LNCaP clone FGC (cell line): ENCODE data around the gene ZC3H10.

ENCODE experiments used
- DNase-seq: peaks from one replicate; pipeline ENCODE4 v3.0.0-alpha.2; 2011; ENCODE audit warnings: low read depth
- H3K4me3 ChIP-seq: 2 replicates; pipeline ENCODE4 v1.5.1; 2011; ENCODE audit warnings: mild to moderate bottlenecking, low read depth, low read length, control low read depth
- CTCF ChIP-seq: IDR thresholded peaks from 2 replicates; pipeline ENCODE4 v1.5.1; 2012; ENCODE audit warnings: mild to moderate bottlenecking; ENCODE audit not compliant: control insufficient read depth, insufficient read depth; ENCODE audit errors: extremely low read depth

The ZC3H10 gene

GRCh38 chr12:56086096-56086495, 32.0 kb upstream of the ZC3H10 start:
- no peak for TF ChIP-seq CTCF
- peak; percentile 95 for DNase-seq
- peak overlapping the region; percentile 29 for H3K4me3 ChIP-seq

- no peak for DNase-seq
- peak overlapping the region; percentile 29 for H3K4me3 ChIP-seq
- no peak for TF ChIP-seq CTCF
Observed at GRCh38 chr12:56086608-56087007, 31.5 kb upstream of the ZC3H10 start.

- no peak for TF ChIP-seq CTCF
- peak; percentile 67 for DNase-seq
- no peak overlapping the region for H3K4me3 ChIP-seq
Observed at GRCh38 chr12:56087220-56087619, 30.8 kb upstream of the ZC3H10 start.

GRCh38 chr12:56097738-56098137, 20.3 kb upstream of the ZC3H10 start:
- no peak for TF ChIP-seq CTCF
- DNase-seq: no peak
- no peak overlapping the region for H3K4me3 ChIP-seq

GRCh38 chr12:56098592-56098991, 19.5 kb upstream of the ZC3H10 start:
- no peak overlapping the region for H3K4me3 ChIP-seq
- no peak for TF ChIP-seq CTCF

GRCh38 chr12:56099787-56100186, 18.3 kb upstream of the ZC3H10 start:
- no peak for TF ChIP-seq CTCF
- no peak for DNase-seq
- no peak overlapping the region for H3K4me3 ChIP-seq

More at GRCh38 chr12:56098592-56098991, 19.5 kb upstream of the ZC3H10 start:
- no peak for DNase-seq

GRCh38 chr12:56101045-56101444, 17.0 kb upstream of the ZC3H10 start:
- no peak for TF ChIP-seq CTCF
- no peak for DNase-seq
- H3K4me3 ChIP-seq: no peak overlapping the region
